Measurements from ENCODE around the gene CA11.

Gene CA11

GRCh38 chr19:48603449-48603848 lies 42.5 kb downstream of the CA11 start:
- DNase-seq = no peak

DNA sequence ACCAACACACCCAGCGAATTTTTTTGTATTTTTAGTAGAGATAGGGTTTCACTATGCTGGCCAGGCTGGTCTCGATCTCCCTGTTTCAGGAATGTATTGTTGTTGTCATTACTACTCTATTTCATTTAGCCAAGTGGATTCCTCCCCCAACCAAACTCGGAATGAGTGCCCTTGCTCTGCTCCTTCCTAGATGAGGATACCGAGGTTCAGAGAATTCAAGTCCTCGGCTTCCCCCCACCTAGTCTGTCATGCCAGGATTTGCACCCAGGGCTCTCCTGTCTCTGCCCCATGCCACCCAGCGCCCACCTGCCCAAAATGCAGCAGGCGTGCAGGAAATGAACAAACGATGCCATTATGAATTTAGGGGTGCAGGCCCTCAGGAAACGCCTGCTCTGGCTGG lies 43.0 kb downstream of the CA11 start:
- in situ Hi-C loops (cut with HindIII; ENCODE audit: low pct_ligation_motif_present, low pct_unique_long_range_greater_than_20kb, low sequenced_read_pairs) = no loop called here
- no peak for DNase-seq

More at GRCh38 chr19:48603449-48603848, 42.5 kb downstream of the CA11 start:
- in situ Hi-C loops (cut with HindIII; ENCODE audit: low pct_ligation_motif_present, low pct_unique_long_range_greater_than_20kb, low sequenced_read_pairs) = no loop called here

- no peak for DNase-seq
- in situ Hi-C loops (cut with HindIII; ENCODE audit: low pct_ligation_motif_present, low pct_unique_long_range_greater_than_20kb, low sequenced_read_pairs) = no loop called here
Observed at GRCh38 chr19:48600679-48601417, 45.1 kb downstream of the CA11 start.

DNA sequence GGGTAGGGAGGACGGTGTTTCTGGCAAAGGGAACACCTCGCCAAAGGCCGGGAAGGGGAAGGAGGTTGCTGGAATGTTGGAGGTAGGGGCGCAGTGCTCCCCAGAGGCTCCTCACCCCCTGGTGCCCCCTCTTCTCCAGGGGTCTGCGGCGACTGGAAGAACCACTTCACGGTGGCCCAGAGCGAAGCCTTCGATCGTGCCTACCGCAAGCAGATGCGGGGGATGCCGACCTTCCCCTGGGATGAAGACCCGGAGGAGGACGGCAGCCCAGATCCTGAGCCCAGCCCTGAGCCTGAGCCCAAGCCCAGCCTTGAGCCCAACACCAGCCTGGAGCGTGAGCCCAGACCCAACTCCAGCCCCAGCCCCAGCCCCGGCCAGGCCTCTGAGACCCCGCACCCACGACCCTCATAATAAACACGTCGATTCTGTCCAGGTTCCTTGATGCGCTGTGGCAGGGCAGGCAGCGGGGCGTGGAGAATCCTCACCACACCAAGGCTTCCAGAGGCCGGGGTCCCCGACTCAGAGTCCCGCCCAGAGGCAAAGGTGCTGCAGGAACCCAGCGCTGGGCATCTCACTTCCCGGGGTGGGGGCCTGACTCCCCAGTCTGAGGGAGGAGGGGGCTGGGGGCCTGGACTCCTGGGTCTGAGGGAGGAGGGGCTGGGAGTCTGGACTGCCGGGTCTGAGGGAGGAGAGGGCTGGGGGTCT lies 46.8 kb downstream of the CA11 start:
- DNase-seq = no peak
- in situ Hi-C loops (cut with HindIII; ENCODE audit: low pct_ligation_motif_present, low pct_unique_long_range_greater_than_20kb, low sequenced_read_pairs) = no loop called here

DNA sequence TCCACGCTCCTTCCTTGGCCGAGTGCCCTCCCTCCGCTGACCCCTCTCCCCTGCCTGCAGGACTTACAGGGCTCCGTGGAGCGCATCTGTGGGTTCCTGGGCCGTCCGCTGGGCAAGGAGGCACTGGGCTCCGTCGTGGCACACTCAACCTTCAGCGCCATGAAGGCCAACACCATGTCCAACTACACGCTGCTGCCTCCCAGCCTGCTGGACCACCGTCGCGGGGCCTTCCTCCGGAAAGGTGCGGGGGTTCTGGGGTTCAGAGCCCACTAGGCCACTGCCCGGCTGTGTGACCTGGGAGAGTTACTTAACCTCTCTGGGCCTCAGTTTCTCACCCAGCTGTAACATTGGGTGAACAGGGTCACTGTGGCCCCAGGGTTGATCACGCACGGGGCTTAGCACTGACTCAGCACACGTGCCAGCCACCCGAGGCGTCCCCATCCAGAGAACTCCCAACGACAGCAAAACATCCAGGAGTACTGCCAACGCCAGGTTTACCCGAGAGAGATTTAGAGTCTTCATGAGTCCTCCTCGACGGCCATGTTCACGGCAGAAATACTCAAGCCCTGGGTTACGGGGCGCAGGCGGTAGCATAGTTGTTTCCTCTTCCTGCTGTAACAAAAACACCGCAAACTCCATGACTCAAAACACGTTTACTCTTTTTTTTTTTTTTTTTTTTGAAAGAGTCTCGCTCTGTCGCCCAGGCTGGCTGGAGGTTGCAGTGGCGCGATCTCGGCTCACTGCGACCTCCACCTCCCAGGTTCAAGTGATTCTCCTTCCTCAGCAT lies 49.1 kb downstream of the CA11 start:
- in situ Hi-C loops (cut with HindIII; ENCODE audit: low pct_ligation_motif_present, low pct_unique_long_range_greater_than_20kb, low sequenced_read_pairs) = no loop called here
- DNase-seq = no peak

DNA sequence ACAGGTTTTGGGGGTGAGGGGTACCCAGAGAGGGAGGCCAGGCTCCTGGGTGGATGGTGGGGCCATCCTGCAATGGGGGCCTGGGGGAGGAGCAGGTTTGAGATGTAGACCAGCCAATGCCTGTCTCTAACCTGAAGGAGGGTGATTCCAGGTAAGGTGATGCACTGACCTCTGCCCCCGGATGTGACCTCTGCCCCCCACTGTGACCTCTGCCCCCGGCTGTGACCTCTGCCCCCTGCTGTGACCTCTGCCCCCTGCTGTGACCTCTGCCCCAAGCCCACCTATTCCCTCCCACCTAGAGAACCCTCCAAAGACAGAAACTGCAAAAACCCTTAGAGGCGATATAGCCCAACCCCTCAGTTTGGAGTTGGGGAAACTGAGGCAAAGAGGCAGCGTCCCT lies 49.8 kb downstream of the CA11 start:
- in situ Hi-C loops (cut with HindIII; ENCODE audit: low pct_ligation_motif_present, low pct_unique_long_range_greater_than_20kb, low sequenced_read_pairs) = no loop called here

GRCh38 chr19:48595833-48596232 lies 50.2 kb downstream of the CA11 start:
- in situ Hi-C loops (cut with HindIII; ENCODE audit: low pct_ligation_motif_present, low pct_unique_long_range_greater_than_20kb, low sequenced_read_pairs) = no loop called here

More for the DNA sequence above, 49.8 kb downstream of the CA11 start:
- no peak for DNase-seq

DNA sequence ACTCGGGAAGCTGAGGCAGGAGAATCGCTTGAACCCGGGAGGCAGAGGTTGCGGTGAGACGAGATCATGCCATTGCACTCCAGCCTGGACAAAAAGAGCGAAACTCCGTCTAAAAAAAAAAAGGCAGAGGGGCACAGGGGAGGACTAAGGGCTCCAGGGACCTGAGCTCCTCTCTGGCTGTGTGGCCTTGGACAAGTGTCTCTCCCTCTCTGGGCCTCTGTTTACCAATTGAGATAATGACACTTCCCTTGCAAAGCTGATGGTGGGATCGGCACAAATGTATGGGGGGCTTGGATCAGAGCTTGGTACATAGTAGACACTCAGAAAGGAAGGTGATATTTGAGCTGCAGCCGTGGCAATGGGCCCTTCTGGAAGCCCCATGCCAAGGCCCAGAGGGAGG lies 50.8 kb downstream of the CA11 start:
- DNase-seq = no peak
- in situ Hi-C loops (cut with HindIII; ENCODE audit: low pct_ligation_motif_present, low pct_unique_long_range_greater_than_20kb, low sequenced_read_pairs) = no loop called here

More at GRCh38 chr19:48595833-48596232, 50.2 kb downstream of the CA11 start:
- no peak for DNase-seq

DNA sequence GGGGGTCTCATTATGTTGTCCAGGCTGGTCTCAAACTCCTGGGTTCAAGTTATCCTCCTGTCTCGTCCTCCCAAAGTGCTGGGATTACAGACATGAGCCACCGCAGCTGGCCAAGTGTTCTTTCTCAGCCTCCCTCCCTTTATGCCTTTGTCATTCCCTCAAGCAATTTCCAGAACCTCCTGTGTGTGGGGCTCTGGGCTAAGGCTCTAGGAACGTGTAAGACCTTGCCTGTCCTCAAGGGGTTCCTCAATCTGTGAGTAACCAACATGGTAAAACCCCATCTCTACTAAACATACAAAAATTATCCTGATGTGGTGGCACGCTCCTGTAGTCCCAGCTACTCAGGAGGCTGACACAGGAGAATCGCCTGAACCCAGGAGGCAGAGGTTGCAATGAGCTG lies 55.0 kb downstream of the CA11 start:
- DNase-seq = no peak
- in situ Hi-C loops (cut with HindIII; ENCODE audit: low pct_ligation_motif_present, low pct_unique_long_range_greater_than_20kb, low sequenced_read_pairs) = no loop called here

- in situ Hi-C loops (cut with HindIII; ENCODE audit: low pct_ligation_motif_present, low pct_unique_long_range_greater_than_20kb, low sequenced_read_pairs) = no loop called here
- DNase-seq = peak; percentile 84
Observed at GRCh38 chr19:48588670-48589401, 57.2 kb downstream of the CA11 start.
